ENCODE measurements around the gene NPNT.

DNA sequence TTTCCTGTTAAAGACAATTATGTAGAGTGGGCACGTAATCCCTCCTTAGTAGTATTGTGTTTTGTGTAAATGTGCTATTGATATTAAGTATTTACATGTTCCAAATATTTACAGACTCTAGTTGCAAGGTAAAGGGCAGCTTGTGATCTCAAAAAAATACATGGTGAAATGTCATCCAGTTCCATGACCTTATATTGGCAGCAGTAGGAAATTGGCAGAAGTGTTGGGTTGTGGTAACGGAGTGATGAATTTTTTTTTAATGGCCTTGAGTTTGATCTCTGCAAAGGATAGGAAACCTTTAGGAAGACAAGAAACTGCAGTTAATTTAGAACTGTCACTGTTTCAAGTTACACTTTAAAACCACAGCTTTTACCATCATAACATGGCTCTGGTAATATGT, 74.3 kb downstream of the NPNT start:
- no peak for TF ChIP-seq GATA2 (IDR thresholded peaks at IDR 0.05; ENCODE audit: low read depth, low read length)
- no peak for TF ChIP-seq GATA3 (IDR thresholded peaks at IDR 0.05; ENCODE audit: low read depth, low read length)
